RWPE1 (cell line): ENCODE results near the gene ASPSCR1.
"Not testable (repeated sequence)": the region's sequence is repeated elsewhere in the genome, so short reads cannot be mapped to it uniquely, and the experiment has no call there.

Source experiments
- CTCF ChIA-PET: fragments of 350-600 bp; sonication (Branson Sonifier 250); formaldehyde crosslinking; extraction: SDS; loops from one replicate; lab custom pipeline; 2021; lab: Yijun Ruan, JAX
- POLR2A ChIA-PET: fragments of 400-600 bp; formaldehyde crosslinking; extraction: SDS; loops from one replicate; lab custom pipeline; 2020; ENCODE audit warnings: antibody characterized with exemption; ENCODE audit not compliant: low non-redundant PET; lab: Yijun Ruan, JAX
- DNase-seq: peaks from one replicate; pipeline ENCODE4 v3.0.0; 2012; ENCODE audit warnings: low spot score
- H3K27ac ChIP-seq: fragments of 450-650 bp; 2 replicates; pipeline ENCODE4 v1.5.1; 2017
- CTCF ChIP-seq: fragments of 450-650 bp; conservative IDR thresholded peaks from 2 replicates; pipeline ENCODE4 v1.5.1; 2017; ENCODE audit warnings: low read depth, mild to moderate bottlenecking

ASPSCR1 gene

GRCh38 chr17:81948635-81949378 lies 28.6 kb upstream of the ASPSCR1 start:
- TF ChIP-seq CTCF, result no peak
- ChIA-PET POLR2A (no interaction called here), CTCF (interaction anchor here (0.7 to 1.0 kb wide), 2 partner anchors 71 to 72 kb away, joined by 3 to 7 read pairs; no protein-coding TSS in a partner anchor)
- H3K27ac ChIP-seq, result no peak overlapping the region
- no peak for DNase-seq

DNA sequence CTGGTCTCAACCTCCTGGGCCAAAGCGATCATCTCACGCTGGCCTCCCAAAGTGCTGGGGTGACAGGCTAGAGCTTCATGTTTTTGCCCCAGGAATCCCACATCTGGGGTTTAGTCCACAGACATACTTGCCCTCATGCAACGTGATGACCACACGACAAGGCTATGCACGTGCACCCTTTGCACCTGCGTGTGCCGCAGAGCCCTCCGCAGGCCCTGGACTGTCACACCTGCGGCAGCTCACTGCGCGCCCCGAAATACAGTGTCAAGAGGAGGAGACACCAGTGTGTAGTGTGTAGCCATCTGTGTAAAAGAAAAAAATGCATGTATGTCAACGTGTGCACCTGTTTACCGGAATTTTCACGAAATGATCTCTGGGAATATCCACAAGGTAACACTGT lies 26.9 kb upstream of the ASPSCR1 start:
- DNase-seq, result no peak
- H3K27ac ChIP-seq, result no peak overlapping the region
- ChIA-PET CTCF (interaction anchor here (0.6 to 1.7 kb wide), 2 partner anchors 9 to 1781 kb away, joined by 4 to 13 read pairs; partner anchors contain the start of gene CARD14), POLR2A (interaction anchor here (0.6 kb wide), 1 partner anchor 11 kb away, joined by 3 read pairs; no protein-coding TSS in a partner anchor)
- TF ChIP-seq CTCF, result no peak

DNA sequence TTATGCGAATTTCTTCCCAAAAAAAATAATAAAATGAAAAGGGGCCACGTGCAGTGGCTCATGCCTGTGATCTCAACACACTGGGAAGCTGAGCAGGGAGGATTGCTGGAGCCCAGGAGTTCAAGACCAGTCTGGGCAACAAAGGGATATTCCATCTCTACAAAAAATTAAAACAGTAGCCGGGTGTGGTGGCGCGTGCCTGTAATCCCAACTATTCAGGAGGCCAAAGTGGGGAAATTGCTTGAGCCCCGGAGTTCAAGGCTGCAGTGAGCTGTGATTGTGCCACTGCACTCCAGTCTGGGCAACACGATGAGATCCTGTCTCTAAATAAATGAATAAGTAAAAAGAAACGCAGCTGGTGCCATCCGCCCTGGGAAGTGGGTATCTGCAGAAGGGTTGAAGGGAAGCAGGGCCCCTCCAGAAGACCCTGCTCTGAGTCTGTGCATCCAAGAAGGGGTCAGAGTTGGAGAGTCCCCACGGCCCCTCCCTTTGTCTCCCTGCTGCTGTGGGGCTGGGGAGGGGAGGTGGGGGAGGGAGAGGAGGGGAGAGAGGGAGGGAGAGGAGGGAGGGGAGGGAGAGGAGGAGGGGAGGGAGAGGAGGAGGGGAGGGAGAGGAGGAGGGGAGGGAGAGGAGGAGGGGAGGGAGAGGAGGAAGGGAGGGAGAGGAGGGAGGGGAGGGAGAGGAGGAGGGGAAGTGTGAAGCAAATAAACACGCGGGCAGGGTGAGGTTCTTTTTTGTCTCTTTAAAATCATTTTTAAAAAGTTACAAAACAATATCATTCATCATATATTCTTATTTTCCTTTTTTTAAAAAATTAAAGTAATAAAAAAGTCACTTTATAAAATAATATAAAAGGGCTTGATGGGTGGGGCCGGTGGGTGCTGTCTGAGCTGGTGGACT lies 25.4 kb upstream of the ASPSCR1 start:
- ChIA-PET POLR2A (interaction anchor here (0.7 kb wide), 1 partner anchor 15 kb away, joined by 3 read pairs; no protein-coding TSS in a partner anchor), CTCF (interaction anchor here (0.7 kb wide), 2 partner anchors 69 to 70 kb away, joined by 3 to 5 read pairs; no protein-coding TSS in a partner anchor)
- DNase-seq, result no peak

DNA sequence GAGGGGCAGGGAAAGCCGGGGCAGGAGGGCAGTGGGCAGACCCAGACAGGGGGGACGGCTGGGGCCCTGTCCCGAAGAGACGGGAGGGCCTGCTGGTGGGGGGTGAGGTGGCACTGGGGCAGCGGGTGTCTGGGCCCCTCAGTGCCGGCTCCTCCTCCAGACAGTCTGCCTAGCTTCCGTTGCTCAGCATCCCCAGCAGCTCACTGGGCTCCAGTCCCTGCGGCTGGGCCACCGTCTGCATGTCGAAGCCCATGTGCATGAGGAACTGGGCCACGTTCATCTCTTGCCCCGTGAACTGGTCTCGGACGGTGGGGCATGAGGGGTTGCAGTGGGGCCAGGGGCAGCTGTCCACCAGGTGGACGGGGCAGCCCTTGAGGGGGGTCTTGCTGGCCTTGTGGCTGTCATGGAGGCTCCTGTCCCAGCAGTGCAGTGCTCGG lies 24.6 kb upstream of the ASPSCR1 start:
- CTCF ChIA-PET, result interaction anchor here (0.6 to 0.7 kb wide), 2 partner anchors 35 to 68 kb away, joined by 3 read pairs; no protein-coding TSS in a partner anchor
- no peak for DNase-seq
- H3K27ac ChIP-seq, result no peak overlapping the region
- TF ChIP-seq CTCF, result no peak
- POLR2A ChIA-PET, result interaction anchor here (0.7 kb wide), 3 partner anchors 14 to 109 kb away, joined by 3 to 5 read pairs (median 3); no protein-coding TSS in a partner anchor

More for the DNA sequence above, 25.4 kb upstream of the ASPSCR1 start:
- no peak for TF ChIP-seq CTCF
- H3K27ac ChIP-seq, result 0 out of 2 replicates have a peak overlapping the region, but pooled peaks have one; percentile 2

- CTCF ChIA-PET, result interaction anchor here (0.6 kb wide), 1 partner anchor 36 kb away, joined by 3 read pairs; no protein-coding TSS in a partner anchor
Measured at GRCh38 chr17:81953443-81953842, 24.0 kb upstream of the ASPSCR1 start.

GRCh38 chr17:81954131-81955057 lies 23.0 kb upstream of the ASPSCR1 start:
- ChIA-PET CTCF (interaction anchor here (0.7 to 0.8 kb wide), 2 partner anchors 21 to 63 kb away, joined by 3 read pairs; no protein-coding TSS in a partner anchor), POLR2A (no interaction called here)

More at GRCh38 chr17:81953443-81953842, 24.0 kb upstream of the ASPSCR1 start:
- not testable (repeated sequence) for H3K27ac ChIP-seq, DNase-seq
- POLR2A ChIA-PET, result interaction anchor here (0.7 kb wide), 1 partner anchor 110 kb away, joined by 5 read pairs; no protein-coding TSS in a partner anchor

More at GRCh38 chr17:81954131-81955057, 23.0 kb upstream of the ASPSCR1 start:
- TF ChIP-seq CTCF, result no peak
- H3K27ac ChIP-seq, result 0 out of 2 replicates have a peak overlapping the region, but pooled peaks have one; percentile 8
- DNase-seq, result no peak
